ENCODE measurements around the gene SLC3A2.

SLC3A2 gene

GRCh38 chr11:62909107-62909894 lies 28.6 kb downstream of the SLC3A2 start:
- no peak for DNase-seq (ENCODE audit: low read depth in 4 of 4, low spot score in 1 of 4)

DNA sequence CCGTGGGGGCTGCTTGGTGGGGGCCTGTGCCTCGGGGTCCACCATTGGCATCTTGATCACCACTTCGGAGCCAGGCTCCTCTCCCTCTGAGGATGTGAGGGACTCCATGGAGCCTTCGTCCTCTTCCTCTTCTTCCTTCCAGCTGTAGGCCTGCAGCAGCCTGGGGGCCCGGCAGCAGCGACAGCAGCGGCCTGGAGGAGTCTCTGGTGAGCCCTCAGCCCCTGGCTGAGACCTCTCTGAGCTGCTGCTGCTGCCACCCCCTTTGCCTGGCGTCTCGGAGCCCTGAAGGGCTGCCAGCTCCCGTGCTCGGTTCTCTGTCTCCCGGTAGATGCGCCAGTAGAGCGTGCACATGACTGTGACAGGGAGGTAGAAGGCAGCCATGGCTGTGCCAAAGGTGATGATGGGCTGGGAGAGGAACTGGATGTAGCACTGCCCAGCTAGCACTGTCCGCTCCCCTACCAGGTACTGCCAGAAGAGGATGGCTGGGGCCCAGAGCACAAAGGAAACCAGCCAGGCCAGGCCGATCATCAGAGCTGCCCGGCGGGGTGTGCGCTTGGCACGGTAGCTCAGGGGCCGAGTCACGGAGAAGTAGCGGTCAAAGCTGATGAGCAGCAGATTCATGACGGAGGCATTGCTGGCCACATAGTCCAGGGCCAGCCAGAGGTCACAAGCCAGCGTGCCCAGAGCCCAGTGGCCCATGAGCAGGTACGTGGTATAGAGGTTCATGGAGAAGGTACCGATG lies 29.6 kb downstream of the SLC3A2 start:
- no peak for DNase-seq (ENCODE audit: low read depth in 4 of 4, low spot score in 1 of 4)

DNA sequence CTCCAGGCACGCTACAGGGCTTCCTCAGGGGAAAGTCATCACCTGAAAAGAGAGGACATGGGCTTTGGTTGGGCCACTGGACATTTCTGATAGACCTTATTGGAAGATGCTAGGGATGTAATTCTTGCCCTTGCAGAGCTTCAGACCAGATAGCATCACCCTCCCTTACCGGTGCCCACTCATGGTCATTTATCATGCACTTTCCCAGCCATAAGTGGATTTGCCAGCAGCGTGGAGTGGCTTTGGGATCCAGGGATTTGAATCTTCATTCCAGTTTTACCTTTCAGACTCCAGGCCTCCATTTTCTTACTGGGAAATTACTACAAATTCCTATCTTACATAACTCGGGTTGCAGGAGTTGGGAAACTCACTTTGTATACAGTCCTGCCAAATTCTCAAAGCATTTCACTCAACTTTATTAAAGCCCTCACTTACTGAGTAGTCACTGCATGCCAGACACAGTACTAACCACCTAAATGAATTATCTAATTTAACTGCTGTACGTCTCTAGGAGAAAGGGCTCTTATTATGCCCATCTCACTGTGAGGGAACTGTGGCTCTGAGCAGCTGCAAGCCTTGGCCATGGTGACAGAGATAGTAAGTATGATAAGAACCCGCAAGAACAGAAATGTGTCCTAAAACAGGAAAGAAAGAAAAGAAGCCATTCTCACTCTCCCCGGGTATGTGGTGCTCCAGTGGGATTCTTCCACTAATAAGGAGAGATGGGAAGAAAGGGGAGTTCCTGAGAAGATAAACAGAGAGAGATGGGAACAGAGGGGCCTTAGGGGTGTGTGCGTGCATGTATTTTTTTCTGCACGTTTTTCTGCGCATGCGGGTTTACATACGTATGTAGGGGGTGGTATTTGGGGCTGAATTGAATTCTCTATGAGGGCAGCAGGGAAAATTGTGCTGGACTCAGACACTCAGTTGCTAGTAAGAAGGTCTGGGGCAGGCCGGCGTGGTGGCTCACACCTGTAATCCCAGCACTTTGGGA lies 30.7 kb downstream of the SLC3A2 start:
- no peak for DNase-seq (ENCODE audit: low read depth in 4 of 4, low spot score in 1 of 4)

DNA sequence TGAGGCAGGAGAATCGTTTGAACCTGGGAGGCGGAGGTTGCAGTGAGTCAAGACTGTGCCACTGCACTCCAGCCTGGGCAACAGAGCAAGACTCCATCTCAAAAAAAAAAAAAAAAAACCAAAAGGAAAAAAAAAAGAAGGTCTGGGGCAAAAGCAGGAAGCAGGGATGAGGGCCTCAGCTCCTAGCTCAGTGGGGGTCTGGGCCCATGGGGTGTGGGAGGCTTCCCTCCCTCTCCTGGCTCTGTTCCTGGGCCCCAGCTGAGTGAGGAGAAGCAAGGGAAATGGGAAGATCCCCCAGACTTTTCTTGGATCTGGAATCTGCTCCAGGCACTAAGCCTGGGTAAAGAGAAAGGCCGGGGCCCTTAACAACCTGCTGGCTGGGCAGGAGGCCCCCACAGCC lies 31.6 kb downstream of the SLC3A2 start:
- DNase-seq (ENCODE audit: low read depth in 4 of 4, low spot score in 1 of 4): no peak

- no peak for DNase-seq (ENCODE audit: low read depth in 4 of 4, low spot score in 1 of 4)
These were observed 33.7 kb downstream of the SLC3A2 start for GRCh38 chr11:62914416-62914815.

DNA sequence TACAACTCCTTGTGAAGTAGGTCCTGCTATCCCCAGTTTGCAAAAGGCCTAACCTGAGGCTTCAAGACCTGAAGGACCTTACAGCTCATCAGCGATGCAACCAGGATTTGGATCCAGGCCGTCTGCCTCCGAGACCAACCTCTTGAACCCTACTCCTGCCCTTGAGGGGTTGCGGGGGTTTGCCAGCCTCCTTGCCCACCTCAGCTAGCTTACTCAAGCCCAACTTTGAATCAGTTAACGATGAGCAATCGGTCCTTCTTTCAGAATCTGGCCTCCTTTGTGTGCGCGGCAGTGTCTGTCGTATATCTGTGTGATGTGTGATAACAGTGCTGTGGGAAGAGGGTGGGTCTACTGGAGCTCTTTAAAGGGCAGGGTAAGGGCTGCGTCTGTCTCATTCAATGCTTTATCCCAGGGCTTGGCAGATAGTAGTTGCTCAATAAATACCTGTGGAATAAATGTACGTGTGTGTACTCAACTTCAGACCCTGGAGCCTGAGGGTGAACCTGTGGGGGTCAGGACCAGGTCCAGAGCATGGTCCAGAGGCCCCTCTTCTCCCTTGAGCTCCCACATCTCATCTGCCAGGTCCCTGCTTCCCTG lies 37.3 kb downstream of the SLC3A2 start:
- no peak for DNase-seq (ENCODE audit: low read depth in 4 of 4, low spot score in 1 of 4)

GRCh38 chr11:62918531-62918930 lies 37.8 kb downstream of the SLC3A2 start:
- DNase-seq (ENCODE audit: low read depth in 4 of 4, low spot score in 1 of 4): no peak

- no peak for DNase-seq (ENCODE audit: low read depth in 4 of 4, low spot score in 1 of 4)
These were observed 38.8 kb downstream of the SLC3A2 start for GRCh38 chr11:62919476-62919875.

- DNase-seq (ENCODE audit: low read depth in 4 of 4, low spot score in 1 of 4): no peak
These were observed 39.4 kb downstream of the SLC3A2 start for GRCh38 chr11:62919898-62920640.

GRCh38 chr11:62921201-62921572 lies 40.5 kb downstream of the SLC3A2 start, which contains the start of gene CHRM1:
Gene CHRM1 (minus strand): TSS chr11:62921363. CDS start chr11:62911100, 10,263 bp downstream.
- DNase-seq (ENCODE audit: low read depth in 4 of 4, low spot score in 1 of 4): no peak

GRCh38 chr11:62921573-62922188 lies 41.0 kb downstream of the SLC3A2 start:
- DNase-seq (ENCODE audit: low read depth in 4 of 4, low spot score in 1 of 4): no peak

- DNase-seq (ENCODE audit: low read depth in 4 of 4, low spot score in 1 of 4): no peak
These were observed 41.5 kb downstream of the SLC3A2 start for GRCh38 chr11:62922189-62922589.

DNA sequence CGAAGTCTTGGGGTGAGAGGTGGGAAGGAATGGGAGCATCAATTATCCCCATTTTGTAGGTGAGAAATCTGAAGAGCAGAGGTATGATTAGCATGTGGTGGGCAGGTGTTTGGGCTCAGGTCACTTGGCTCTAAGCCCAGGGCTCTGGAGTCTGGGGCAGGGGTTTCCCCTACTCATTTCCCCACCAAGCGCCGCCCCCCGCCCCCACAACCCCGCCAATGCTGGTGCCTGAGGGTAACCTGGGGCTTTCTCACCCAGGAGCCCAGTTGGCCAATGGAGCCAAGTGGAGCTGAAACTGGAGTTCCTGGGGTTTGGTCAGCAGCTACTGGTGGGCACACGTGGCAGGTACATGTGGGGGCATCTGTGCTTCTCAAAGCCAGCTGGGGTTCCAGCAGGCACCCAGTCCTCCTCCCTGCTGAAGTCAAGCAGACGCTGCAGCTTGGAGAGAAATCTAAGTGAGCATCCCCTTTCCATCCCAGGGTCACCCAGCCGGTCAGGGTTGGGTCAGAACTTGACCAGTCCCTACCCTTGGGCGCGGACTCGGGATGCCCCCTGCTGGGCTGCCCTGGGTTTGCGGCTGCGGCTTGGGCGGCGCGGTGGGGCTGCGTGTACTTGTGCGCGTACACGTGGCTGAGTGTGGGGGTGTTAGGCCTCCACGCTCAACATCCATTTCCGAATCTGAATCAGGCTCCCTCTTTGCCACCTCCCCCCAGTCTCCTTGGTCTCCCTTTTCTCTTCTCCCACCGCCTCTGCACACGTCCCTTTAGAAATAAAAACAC lies 42.1 kb downstream of the SLC3A2 start:
- DNase-seq (ENCODE audit: low read depth in 4 of 4, low spot score in 1 of 4): no peak

DNA sequence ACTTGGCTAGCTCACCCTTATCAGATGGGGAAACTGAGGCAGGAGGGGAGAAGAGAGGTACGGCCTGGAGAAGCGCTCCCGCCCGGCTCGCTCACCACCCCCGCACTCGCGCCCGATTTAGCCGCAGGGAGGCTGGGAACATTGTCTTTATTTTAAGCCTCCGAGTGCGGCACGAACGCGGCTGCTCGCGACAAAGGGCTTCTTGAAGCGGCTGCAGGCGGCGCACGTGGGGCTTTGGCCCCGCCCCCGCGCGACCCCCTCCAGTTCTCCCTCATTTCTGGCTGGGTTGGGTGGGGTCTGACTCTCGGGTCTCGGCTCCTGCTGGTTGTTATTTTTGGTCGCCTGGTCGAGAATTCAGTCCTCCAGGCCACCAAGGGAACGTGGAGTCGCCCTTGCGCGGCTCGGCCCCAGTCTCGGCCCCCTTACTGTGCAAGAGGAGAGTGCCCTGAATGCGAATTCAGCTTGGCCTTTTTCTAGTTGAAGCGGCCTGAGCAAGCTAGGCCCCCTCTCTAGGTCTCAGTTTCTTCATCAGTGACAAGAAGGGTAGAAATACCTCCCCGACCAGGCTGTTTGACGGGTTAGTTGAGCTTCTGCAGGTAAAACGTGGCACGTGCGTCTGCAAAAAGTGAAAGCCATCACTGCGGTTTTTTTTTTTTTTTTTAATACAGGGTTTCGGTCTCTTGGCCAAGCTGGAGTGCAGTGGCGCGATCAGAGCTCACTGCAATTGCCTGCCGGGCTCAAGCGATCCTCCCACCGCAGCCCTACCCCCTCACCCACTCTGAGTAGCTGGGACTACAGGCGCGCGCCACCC lies 43.1 kb downstream of the SLC3A2 start:
- DNase-seq (ENCODE audit: low read depth in 4 of 4, low spot score in 1 of 4): no peak

DNA sequence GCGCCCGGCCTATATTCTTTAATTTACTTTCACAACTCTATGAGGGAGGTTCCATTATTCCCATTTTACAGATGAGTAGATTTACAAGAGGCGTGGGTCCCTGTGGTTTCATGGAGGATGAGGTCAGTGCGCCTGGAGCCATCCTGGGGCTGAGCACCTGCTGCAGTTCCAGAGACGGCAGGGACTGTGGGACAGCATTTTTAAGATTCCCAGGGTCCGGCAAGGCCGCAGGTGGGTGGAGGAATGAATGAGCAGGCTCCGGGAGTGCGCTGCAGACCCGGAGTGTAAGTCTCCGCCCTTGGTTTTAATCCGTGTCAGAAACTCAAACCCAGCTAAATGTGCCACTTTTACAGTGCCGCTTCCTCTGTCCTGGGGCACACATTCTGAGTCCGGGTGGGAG lies 44.6 kb downstream of the SLC3A2 start:
- no peak for DNase-seq (ENCODE audit: low read depth in 4 of 4, low spot score in 1 of 4)

- DNase-seq (ENCODE audit: low read depth in 4 of 4, low spot score in 1 of 4): no peak
These were observed 45.3 kb downstream of the SLC3A2 start for GRCh38 chr11:62925745-62926679.

Data from stimulated activated CD4-positive, alpha-beta T cell treated with anti-CD3 and anti-CD28 coated beads, Interleukin-1b, Interleukin-23, amount 100 ng/mL, for 24 hours (primary cell).